Measurements from ENCODE around the gene SLC16A4. TPM values are rescaled to one million over a fixed set of nuclear protein-coding genes. Genes with fewer than 3 reads are reported as not detected.

The SLC16A4 gene
- total RNA-seq, 3 donors from 2014 or later, result 0.96 to 31.5 (median 14.4) TPM

GRCh38 chr1:110324667-110325066 lies 66.2 kb downstream of the SLC16A4 start:
- TF ChIP-seq POLR2A (IDR thresholded peaks at IDR 0.05) (no peak), POLR2AphosphoS5 (IDR thresholded peaks at IDR 0.05) (no peak), CTCF (IDR thresholded peaks at IDR 0.05) (no peak)
- Histone ChIP-seq H3K36me3 (no peaks in the 10 kb centered on the region), H3K4me3 (no peak overlapping the region), H3K27me3 (no peaks in the 10 kb centered on the region), H3K27ac (no peak overlapping the region), H3K4me1 (no peaks in the 10 kb centered on the region), H3K9me3 (no peaks in the 10 kb centered on the region)
- no peak for DNase-seq (ENCODE audit: low spot score in 2 of 2)
- intact Hi-C loops (cut with DNase I; ENCODE audit: low total_unique reads), result no loop called here

- H3K9me3 ChIP-seq, result no peaks in the 10 kb centered on the region
- DNase-seq (ENCODE audit: low spot score in 2 of 2), result no peak
- no peak overlapping the region for H3K4me3 ChIP-seq
- no peak overlapping the region for H3K27ac ChIP-seq
- TF ChIP-seq POLR2AphosphoS5 (IDR thresholded peaks at IDR 0.05) (no peak), POLR2A (IDR thresholded peaks at IDR 0.05) (no peak), CTCF (IDR thresholded peaks at IDR 0.05) (no peak)
- no peaks in the 10 kb centered on the region for H3K4me1 ChIP-seq
- no peaks in the 10 kb centered on the region for H3K36me3 ChIP-seq
- no peaks in the 10 kb centered on the region for H3K27me3 ChIP-seq
- intact Hi-C loops (cut with DNase I; ENCODE audit: low total_unique reads), result no loop called here
These were observed 69.0 kb downstream of the SLC16A4 start for GRCh38 chr1:110321846-110322245.

GRCh38 chr1:110321045-110321444 lies 69.8 kb downstream of the SLC16A4 start:
- no peak for DNase-seq (ENCODE audit: low spot score in 2 of 2)
- intact Hi-C loops (cut with DNase I; ENCODE audit: low total_unique reads), result no loop called here
- no peaks in the 10 kb centered on the region for H3K9me3 ChIP-seq
- no peaks in the 10 kb centered on the region for H3K4me1 ChIP-seq
- no peaks in the 10 kb centered on the region for H3K36me3 ChIP-seq
- no peaks in the 10 kb centered on the region for H3K27me3 ChIP-seq
- TF ChIP-seq CTCF (IDR thresholded peaks at IDR 0.05), result no peak
- TF ChIP-seq POLR2AphosphoS5 (IDR thresholded peaks at IDR 0.05), result no peak
- TF ChIP-seq POLR2A (IDR thresholded peaks at IDR 0.05), result no peak
- no peak overlapping the region for H3K27ac ChIP-seq
- no peak overlapping the region for H3K4me3 ChIP-seq

- no peak overlapping the region for H3K27ac ChIP-seq
- TF ChIP-seq POLR2AphosphoS5 (IDR thresholded peaks at IDR 0.05) (no peak), POLR2A (IDR thresholded peaks at IDR 0.05) (no peak), CTCF (IDR thresholded peaks at IDR 0.05) (no peak)
- H3K4me1 ChIP-seq, result no peaks in the 10 kb centered on the region
- no peaks in the 10 kb centered on the region for H3K36me3 ChIP-seq
- H3K9me3 ChIP-seq, result no peaks in the 10 kb centered on the region
- DNase-seq (ENCODE audit: low spot score in 2 of 2), result no peak
- no peaks in the 10 kb centered on the region for H3K27me3 ChIP-seq
- no peak overlapping the region for H3K4me3 ChIP-seq
- intact Hi-C loops (cut with DNase I; ENCODE audit: low total_unique reads), result no loop called here
These were observed 70.7 kb downstream of the SLC16A4 start for GRCh38 chr1:110320168-110320518.

- Histone ChIP-seq H3K36me3 (no peaks in the 10 kb centered on the region), H3K9me3 (no peaks in the 10 kb centered on the region), H3K27ac (no peak overlapping the region), H3K4me1 (no peaks in the 10 kb centered on the region), H3K27me3 (no peaks in the 10 kb centered on the region), H3K4me3 (no peak overlapping the region)
- DNase-seq (ENCODE audit: low spot score in 2 of 2), result no peak
- TF ChIP-seq POLR2A (IDR thresholded peaks at IDR 0.05) (no peak), POLR2AphosphoS5 (IDR thresholded peaks at IDR 0.05) (no peak), CTCF (IDR thresholded peaks at IDR 0.05) (no peak)
- intact Hi-C loops (cut with DNase I; ENCODE audit: low total_unique reads), result no loop called here
These were observed 71.3 kb downstream of the SLC16A4 start for GRCh38 chr1:110319332-110320167.
